Activated CD8-positive, alpha-beta T cell treated with anti-CD3 and anti-CD28 coated beads for 36 hours (primary cell): ENCODE results near the gene IFI27L2. TPM values are rescaled to one million over a fixed set of nuclear protein-coding genes. Genes with fewer than 3 reads are reported as not detected.

Experiments
- ATAC-seq: fragments of 200-7000 bp; cut with Tn5 transposase; one replicate; pipeline ENCODE4 v1.10.0; 2021; ENCODE audit warnings: mild to moderate bottlenecking, moderate library complexity
- CTCF ChIA-PET: fragments of 350-600 bp; sonication (Branson Sonifier 250); formaldehyde crosslinking; loops from one replicate; lab custom pipeline; 2021; ENCODE audit warnings: antibody characterized with exemption; lab: Charles Lee
- POLR2A ChIA-PET: fragments of 350-600 bp; sonication (Branson Sonifier 250); formaldehyde crosslinking; loops from one replicate; lab custom pipeline; 2021; ENCODE audit warnings: antibody characterized with exemption; lab: Charles Lee
- DNase-seq: peaks from one replicate; pipeline ENCODE4 v3.0.0-alpha.2; 2020
- H3K27ac Mint-ChIP-seq: one replicate; pipeline ENCODE4 v1.8.0; 2021; ENCODE audit warnings: mild to moderate bottlenecking, mixed read lengths
- H3K27me3 Mint-ChIP-seq: one replicate; pipeline ENCODE4 v1.8.0; 2021; ENCODE audit warnings: mixed read lengths
- H3K36me3 Mint-ChIP-seq: one replicate; pipeline ENCODE4 v1.8.0; 2021; ENCODE audit warnings: low read depth, mixed read lengths
- H3K4me1 Mint-ChIP-seq: one replicate; pipeline ENCODE4 v1.8.0; 2021; ENCODE audit warnings: low read depth, mixed read lengths
- H3K4me3 Mint-ChIP-seq: one replicate; pipeline ENCODE4 v1.8.0; 2021; ENCODE audit warnings: mild to moderate bottlenecking, moderate library complexity, mixed read lengths
- H3K9me3 Mint-ChIP-seq: one replicate; pipeline ENCODE4 v1.8.0; 2021; ENCODE audit warnings: mixed read lengths
- intact Hi-C: fragments of 100-400 bp; cut with micrococcal nuclease; formaldehyde crosslinking; loops from one replicate; pipeline ENCODE4 v1.10.0; 2022
- total RNA-seq, 2 experiments: library from RNA; stranded (reverse); gene quantifications; one replicate each; pipeline ENCODE4 v1.2.3, GENCODE V29; 2021
- TF ChIP-seq, protein P1 (sequence below): fragments of 200-600 bp; IDR thresholded peaks from one replicate; pipeline ENCODE4 v1.8.0; 2022; ENCODE audit warnings: antibody characterized with exemption, mild to moderate bottlenecking

IFI27L2 gene
- total RNA-seq, 2 experiments from 2014 or later = 43.0 to 44.5 TPM

DNA sequence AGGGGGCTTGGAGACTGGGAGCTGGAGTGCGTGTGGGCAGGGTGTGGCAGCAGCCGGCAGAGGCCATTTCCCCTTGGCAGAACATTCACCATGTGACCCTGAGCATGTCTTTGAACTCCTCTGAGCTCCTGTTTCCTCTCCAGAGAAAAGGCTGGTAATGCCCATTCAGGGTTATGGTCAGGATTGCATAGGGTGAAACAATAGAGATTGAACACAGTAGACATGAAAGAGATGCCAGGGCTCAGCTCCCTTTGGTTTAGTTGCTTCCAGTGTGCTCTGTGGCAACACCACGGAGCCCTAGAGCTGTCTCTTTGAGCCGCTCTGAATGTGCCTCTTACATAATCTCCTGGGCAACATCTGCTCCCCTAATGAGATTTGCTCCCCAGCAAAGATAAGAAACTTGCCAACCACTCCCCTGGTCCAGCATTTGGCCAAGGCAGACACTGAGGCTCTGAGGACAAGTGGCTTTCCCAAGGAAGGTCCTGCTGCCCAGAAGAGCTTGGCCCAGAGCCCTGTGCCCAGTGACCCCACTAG lies 14.3 kb downstream of the IFI27L2 start:
- POLR2A ChIA-PET = interaction anchor here (0.8 kb wide), 1 partner anchor 94 kb away, joined by 3 read pairs; no protein-coding TSS in a partner anchor

DNA sequence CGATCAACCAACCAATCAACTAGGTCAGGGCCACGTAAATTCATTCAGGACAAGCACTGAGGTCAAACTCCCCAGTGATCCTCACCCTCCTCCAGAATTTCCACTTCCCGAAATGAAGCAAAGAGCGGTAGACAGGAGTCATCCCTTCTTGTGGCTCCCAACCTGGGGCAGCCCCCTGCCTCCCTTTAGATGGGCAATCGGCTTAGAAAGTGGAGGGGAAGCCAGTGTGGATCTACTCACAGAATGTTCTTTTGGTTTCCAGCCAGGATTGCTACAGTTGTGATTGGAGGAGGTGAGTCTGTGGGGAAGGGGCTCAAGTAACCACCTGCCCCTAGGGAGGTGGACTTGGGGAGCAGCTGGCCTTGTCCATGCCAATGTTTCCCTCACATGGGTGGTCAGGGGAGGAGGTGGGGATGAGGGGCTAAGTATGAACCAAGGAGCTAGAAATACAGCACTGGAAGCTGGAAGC lies 14.8 kb downstream of the IFI27L2 start:
- ATAC-seq (no peak), DNase-seq (no peak)
- H3K36me3 Mint-ChIP-seq = no peaks in the 10 kb centered on the region
- intact Hi-C loops = no loop called here
- ChIA-PET POLR2A (interaction anchor here (0.8 kb wide), 1 partner anchor 93 kb away, joined by 3 read pairs; no protein-coding TSS in a partner anchor), CTCF (interaction anchor here (0.9 to 3.1 kb wide), 3 partner anchors 17 to 27 kb away, joined by 4 to 9 read pairs (median 5); no protein-coding TSS in a partner anchor)
- H3K4me3 Mint-ChIP-seq = no peak overlapping the region
- TF ChIP-seq, protein P1, sequence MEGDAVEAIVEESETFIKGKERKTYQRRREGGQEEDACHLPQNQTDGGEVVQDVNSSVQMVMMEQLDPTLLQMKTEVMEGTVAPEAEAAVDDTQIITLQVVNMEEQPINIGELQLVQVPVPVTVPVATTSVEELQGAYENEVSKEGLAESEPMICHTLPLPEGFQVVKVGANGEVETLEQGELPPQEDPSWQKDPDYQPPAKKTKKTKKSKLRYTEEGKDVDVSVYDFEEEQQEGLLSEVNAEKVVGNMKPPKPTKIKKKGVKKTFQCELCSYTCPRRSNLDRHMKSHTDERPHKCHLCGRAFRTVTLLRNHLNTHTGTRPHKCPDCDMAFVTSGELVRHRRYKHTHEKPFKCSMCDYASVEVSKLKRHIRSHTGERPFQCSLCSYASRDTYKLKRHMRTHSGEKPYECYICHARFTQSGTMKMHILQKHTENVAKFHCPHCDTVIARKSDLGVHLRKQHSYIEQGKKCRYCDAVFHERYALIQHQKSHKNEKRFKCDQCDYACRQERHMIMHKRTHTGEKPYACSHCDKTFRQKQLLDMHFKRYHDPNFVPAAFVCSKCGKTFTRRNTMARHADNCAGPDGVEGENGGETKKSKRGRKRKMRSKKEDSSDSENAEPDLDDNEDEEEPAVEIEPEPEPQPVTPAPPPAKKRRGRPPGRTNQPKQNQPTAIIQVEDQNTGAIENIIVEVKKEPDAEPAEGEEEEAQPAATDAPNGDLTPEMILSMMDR = no peak
- no peaks in the 10 kb centered on the region for H3K4me1 Mint-ChIP-seq
- H3K27me3 Mint-ChIP-seq = no peaks in the 10 kb centered on the region
- H3K27ac Mint-ChIP-seq = no peak overlapping the region
- H3K9me3 Mint-ChIP-seq = peaks cover 3% of the 10 kb centered on the region

More for the DNA sequence above, 14.3 kb downstream of the IFI27L2 start:
- Mint-ChIP-seq H3K9me3 (peaks cover 8% of the 10 kb centered on the region), H3K27me3 (no peaks in the 10 kb centered on the region), H3K4me3 (no peak overlapping the region), H3K36me3 (no peaks in the 10 kb centered on the region), H3K27ac (no peak overlapping the region), H3K4me1 (no peaks in the 10 kb centered on the region)
- ATAC-seq (no peak), DNase-seq (no peak)
- CTCF ChIA-PET = interaction anchor here (0.9 to 3.1 kb wide), 2 partner anchors 17 to 27 kb away, joined by 4 to 9 read pairs; no protein-coding TSS in a partner anchor
- intact Hi-C loops = no loop called here
- TF ChIP-seq, protein P1 = no peak

DNA sequence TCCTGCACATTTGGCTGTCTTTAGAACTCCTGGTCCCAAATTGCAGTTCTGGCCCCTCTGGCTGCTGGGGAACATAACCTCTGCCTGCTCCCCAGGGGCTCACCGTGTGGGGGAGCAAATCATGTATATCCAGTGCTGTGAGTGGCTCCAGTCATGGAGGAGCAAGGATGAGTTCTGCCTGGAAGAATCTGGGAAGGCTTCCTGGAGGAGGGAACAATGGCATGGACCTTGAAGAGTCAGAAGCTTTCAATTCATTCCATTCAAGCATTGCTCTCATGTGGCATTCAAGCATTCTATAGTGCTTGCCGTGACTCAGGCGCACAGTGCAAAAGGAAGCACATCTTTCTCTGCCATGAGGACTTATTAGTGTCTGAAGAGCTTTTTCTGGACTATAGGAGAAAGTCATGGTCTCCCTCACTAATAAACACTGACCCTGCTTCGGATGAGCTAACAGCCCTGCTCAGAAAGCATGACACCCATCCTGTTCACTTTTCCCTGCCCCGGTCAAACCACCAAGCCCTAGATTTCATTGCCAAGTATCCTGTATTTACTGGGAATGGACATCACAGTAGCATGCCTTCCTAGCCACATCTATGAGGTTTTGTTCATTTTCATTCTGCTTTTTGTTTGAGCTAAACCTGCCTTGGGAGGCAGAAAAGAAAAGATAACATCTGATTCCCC lies 15.4 kb downstream of the IFI27L2 start:
- Mint-ChIP-seq H3K27ac (no peak overlapping the region), H3K9me3 (no peaks in the 10 kb centered on the region), H3K36me3 (no peaks in the 10 kb centered on the region), H3K4me3 (no peak overlapping the region), H3K4me1 (no peaks in the 10 kb centered on the region), H3K27me3 (no peaks in the 10 kb centered on the region)
- TF ChIP-seq, protein P1 = no peak
- DNase-seq = no peak
- POLR2A ChIA-PET = no interaction called here
- no peak for ATAC-seq
- intact Hi-C loops = no loop called here
- CTCF ChIA-PET = interaction anchor here (1.3 to 3.1 kb wide), 3 partner anchors 18 to 77 kb away, joined by 3 to 9 read pairs (median 5); no protein-coding TSS in a partner anchor

DNA sequence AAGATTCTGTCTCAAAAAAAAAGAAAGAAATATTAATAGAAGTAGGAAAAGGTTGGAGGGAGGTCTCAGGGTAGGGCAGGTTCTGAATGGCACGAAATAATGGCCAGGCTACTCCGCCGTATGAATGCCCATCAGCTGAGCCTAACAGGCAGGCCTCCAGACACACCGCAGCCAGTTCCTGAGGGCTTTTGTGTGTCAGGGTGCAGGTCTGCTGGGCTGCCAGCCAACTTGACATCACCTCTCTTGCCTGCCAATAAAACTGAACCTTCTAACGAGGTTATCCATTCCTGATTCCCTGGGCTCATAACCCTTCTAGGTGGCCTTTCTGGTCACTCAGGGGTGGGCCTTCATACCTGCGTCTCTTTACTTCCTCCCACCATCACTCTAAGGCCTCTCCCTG lies 15.9 kb downstream of the IFI27L2 start:
- no peaks in the 10 kb centered on the region for H3K36me3 Mint-ChIP-seq
- H3K4me1 Mint-ChIP-seq = no peaks in the 10 kb centered on the region
- H3K27ac Mint-ChIP-seq = no peak overlapping the region
- DNase-seq = no peak
- TF ChIP-seq, protein P1 = no peak
- POLR2A ChIA-PET = no interaction called here
- H3K27me3 Mint-ChIP-seq = no peaks in the 10 kb centered on the region
- intact Hi-C loops = no loop called here
- no peak overlapping the region for H3K4me3 Mint-ChIP-seq
- CTCF ChIA-PET = interaction anchor here (1.3 to 3.1 kb wide), 3 partner anchors 18 to 77 kb away, joined by 3 to 9 read pairs (median 5); no protein-coding TSS in a partner anchor
- ATAC-seq = no peak
- no peaks in the 10 kb centered on the region for H3K9me3 Mint-ChIP-seq

DNA sequence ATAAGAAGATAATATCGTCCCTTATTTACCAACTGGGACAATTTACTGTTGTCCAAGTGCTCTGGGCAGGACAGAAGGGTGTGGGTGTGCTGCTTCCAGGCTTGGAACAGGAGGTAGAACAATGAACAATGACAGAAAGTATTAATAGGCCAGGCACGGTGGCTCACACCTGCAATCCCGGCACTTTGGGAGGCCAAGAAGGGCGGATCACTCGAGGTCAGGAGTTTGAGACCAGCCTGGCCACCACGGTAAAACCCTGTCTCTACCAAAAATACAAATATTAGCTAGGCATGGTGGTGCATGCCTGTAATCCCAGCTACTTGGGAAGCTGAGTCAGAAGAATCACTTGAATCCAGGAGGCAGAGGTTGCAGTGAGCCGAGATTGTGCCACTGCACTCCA lies 16.3 kb downstream of the IFI27L2 start:
- ATAC-seq = no peak

More for the DNA sequence above, 16.3 kb downstream of the IFI27L2 start:
- Mint-ChIP-seq H3K27ac (no peak overlapping the region), H3K4me1 (no peaks in the 10 kb centered on the region), H3K4me3 (no peak overlapping the region), H3K9me3 (no peaks in the 10 kb centered on the region), H3K36me3 (no peaks in the 10 kb centered on the region), H3K27me3 (no peaks in the 10 kb centered on the region)
- DNase-seq = no peak
- intact Hi-C loops = no loop called here
- ChIA-PET POLR2A (no interaction called here), CTCF (interaction anchor here (1.3 to 3.1 kb wide), 3 partner anchors 19 to 77 kb away, joined by 3 to 9 read pairs (median 5); no protein-coding TSS in a partner anchor)
- TF ChIP-seq, protein P1 = no peak
